ENCODE data around the gene UNC5C.

UNC5C gene

GRCh38 chr4:95548738-95549245 lies at the start of gene UNC5C:
Gene UNC5C, minus strand, starts transcription at chr4:95548973.
- peak; percentile 35 for DNase-seq (ENCODE audit: low spot score)

GRCh38 chr4:95596676-95597075 lies 47.9 kb upstream of the UNC5C start:
- DNase-seq (ENCODE audit: low spot score), result no peak

- no peak for DNase-seq (ENCODE audit: low spot score)
These were observed 45.9 kb upstream of the UNC5C start for GRCh38 chr4:95594629-95595028.

GRCh38 chr4:95594013-95594412 lies 45.2 kb upstream of the UNC5C start:
- no peak for DNase-seq (ENCODE audit: low spot score)

GRCh38 chr4:95591278-95591677 lies 42.5 kb upstream of the UNC5C start:
- no peak for DNase-seq (ENCODE audit: low spot score)

GRCh38 chr4:95590615-95591014 lies 41.8 kb upstream of the UNC5C start:
- DNase-seq (ENCODE audit: low spot score), result no peak

- DNase-seq (ENCODE audit: low spot score), result no peak
These were observed 36.4 kb upstream of the UNC5C start for GRCh38 chr4:95585016-95585695.

- DNase-seq (ENCODE audit: low spot score), result no peak
These were observed 31.5 kb upstream of the UNC5C start for GRCh38 chr4:95580226-95580625.

GRCh38 chr4:95572304-95572991 lies 23.7 kb upstream of the UNC5C start:
- DNase-seq (ENCODE audit: low spot score), result no peak

GRCh38 chr4:95571577-95571976 lies 22.8 kb upstream of the UNC5C start:
- DNase-seq (ENCODE audit: low spot score), result no peak

GRCh38 chr4:95563638-95564337 lies 15.0 kb upstream of the UNC5C start:
- no peak for DNase-seq (ENCODE audit: low spot score)

- no peak for DNase-seq (ENCODE audit: low spot score)
These were observed 12.0 kb upstream of the UNC5C start for GRCh38 chr4:95560774-95561173.

- no peak for DNase-seq (ENCODE audit: low spot score)
These were observed 7.6 kb upstream of the UNC5C start for GRCh38 chr4:95556207-95556859.

- DNase-seq (ENCODE audit: low spot score), result no peak
These were observed 4.3 kb upstream of the UNC5C start for GRCh38 chr4:95552942-95553550.

GRCh38 chr4:95551653-95552052 lies 2.9 kb upstream of the UNC5C start:
- DNase-seq (ENCODE audit: low spot score), result no peak

GRCh38 chr4:95550115-95550987 lies 1.6 kb upstream of the UNC5C start:
- no peak for DNase-seq (ENCODE audit: low spot score)

GRCh38 chr4:95549246-95550114 lies 707 bp upstream of the UNC5C start:
- DNase-seq (ENCODE audit: low spot score), result peak; percentile 49

- peak; percentile 18 for DNase-seq (ENCODE audit: low spot score)
These were observed 880 bp downstream of the UNC5C start for GRCh38 chr4:95547715-95548471.
